Trophoblast cell (in vitro differentiated cells and primary cell): ENCODE measurements around the gene KAT7. TPM values are rescaled to one million over a fixed set of nuclear protein-coding genes. Genes with fewer than 3 reads are reported as not detected.

ENCODE experiments used
- DNase-seq, 2 donors: peaks; one replicate each; pipeline ENCODE4 v3.0.0-alpha.2; 2016
- H2AFZ ChIP-seq: 2 replicates; pipeline ENCODE4 v1.6.1; 2013; ENCODE audit warnings: low read length, moderate library complexity, mild to moderate bottlenecking; ENCODE audit not compliant: insufficient read depth, poor library complexity
- H2AK5ac ChIP-seq: 2 replicates; pipeline ENCODE4 v1.6.1; 2013; ENCODE audit warnings: mild to moderate bottlenecking, low read length
- H2BK120ac ChIP-seq: 2 replicates; pipeline ENCODE4 v1.6.1; 2013; ENCODE audit warnings: low read length, mild to moderate bottlenecking, moderate library complexity; ENCODE audit not compliant: insufficient read depth, poor library complexity
- H2BK12ac ChIP-seq: 2 replicates; pipeline ENCODE4 v1.6.1; 2013; ENCODE audit warnings: mild to moderate bottlenecking, low read length, moderate library complexity
- H2BK5ac ChIP-seq: 2 replicates; pipeline ENCODE4 v1.6.1; 2013; ENCODE audit warnings: low read length, low read depth, moderate library complexity, mild to moderate bottlenecking; ENCODE audit not compliant: poor library complexity
- H3K14ac ChIP-seq: 2 replicates; pipeline ENCODE4 v1.6.1; 2013; ENCODE audit warnings: mild to moderate bottlenecking, low read length
- H3K18ac ChIP-seq: 2 replicates; pipeline ENCODE4 v1.6.1; 2013; ENCODE audit warnings: mild to moderate bottlenecking, low read length
- H3K23ac ChIP-seq: 2 replicates; pipeline ENCODE4 v1.6.1; 2013; ENCODE audit warnings: low read length
- H3K27ac ChIP-seq: 2 replicates; pipeline ENCODE4 v1.5.1; 2013; ENCODE audit warnings: low read depth, mild to moderate bottlenecking, inconsistent platforms, low read length, moderate library complexity
- H3K27me3 ChIP-seq: 2 replicates; pipeline ENCODE4 v1.6.1; 2013; ENCODE audit warnings: inconsistent platforms, mild to moderate bottlenecking, low read length, moderate library complexity; ENCODE audit not compliant: insufficient read depth
- H3K36me3 ChIP-seq, 2 experiments: 1 replicate in 1 of 2; 2 replicates in 1 of 2; pipeline ENCODE4 v1.6.1; 2013; ENCODE audit warnings: low read length in 2 of 2, mild to moderate bottlenecking in 2 of 2, moderate library complexity in 1 of 2; ENCODE audit not compliant: insufficient read depth in 2 of 2, control insufficient read depth in 1 of 2
- H3K4ac ChIP-seq: 2 replicates; pipeline ENCODE4 v1.6.1; 2013; ENCODE audit warnings: low read depth, mild to moderate bottlenecking, low read length, moderate library complexity
- H3K4me1 ChIP-seq, 2 experiments: 1 replicate in 1 of 2; 2 replicates in 1 of 2; pipeline ENCODE4 v1.6.1; 2013; ENCODE audit warnings: low read length in 2 of 2, mild to moderate bottlenecking in 2 of 2, moderate library complexity in 1 of 2; ENCODE audit not compliant: insufficient read depth in 2 of 2, control insufficient read depth in 1 of 2
- H3K4me2 ChIP-seq: 2 replicates; pipeline ENCODE4 v1.6.1; 2013; ENCODE audit warnings: inconsistent platforms, mild to moderate bottlenecking, low read length, moderate library complexity
- H3K4me3 ChIP-seq: 2 replicates; pipeline ENCODE4 v1.5.1; 2013; ENCODE audit warnings: mild to moderate bottlenecking, low read depth, low read length, inconsistent platforms
- H3K79me1 ChIP-seq: one replicate; pipeline ENCODE4 v1.6.1; 2013; ENCODE audit warnings: low read length
- H3K79me2 ChIP-seq: 2 replicates; pipeline ENCODE4 v1.6.1; 2013; ENCODE audit warnings: low read length, mild to moderate bottlenecking; ENCODE audit not compliant: control insufficient read depth, insufficient read depth, poor library complexity
- H3K9ac ChIP-seq: 2 replicates; pipeline ENCODE4 v1.6.1; 2013; ENCODE audit warnings: mild to moderate bottlenecking, low read length
- H3K9me3 ChIP-seq: 2 replicates; pipeline ENCODE4 v1.6.1; 2013; ENCODE audit warnings: low read depth, mild to moderate bottlenecking, control low read depth, inconsistent platforms, low read length; ENCODE audit not compliant: insufficient read depth
- H4K12ac ChIP-seq: 2 replicates; pipeline ENCODE4 v1.6.1; 2013; ENCODE audit warnings: low read depth, mild to moderate bottlenecking, low read length, moderate library complexity
- H4K8ac ChIP-seq: 2 replicates; pipeline ENCODE4 v1.6.1; 2013; ENCODE audit warnings: low read depth, mild to moderate bottlenecking, low read length, moderate library complexity
- H4K91ac ChIP-seq: one replicate; pipeline ENCODE4 v1.6.1; 2013; ENCODE audit warnings: low read depth, mild to moderate bottlenecking, low read length, moderate library complexity
- WGBS: extraction: QIAGEN DNeasy Blood & Tissue Kit; methylation state at CpG from one replicate; pipeline ENCODE4 v1.1.7; 2013; ENCODE audit warnings: missing lambda C conversion rate; ENCODE audit not compliant: insufficient read length, insufficient coverage; ENCODE audit errors: extremely low coverage; 5-methylcytosine and 5-hydroxymethylcytosine counted together
- polyA plus RNA-seq: library from polyadenylated mRNA; stranded (reverse); fragments of 200-250 nt; gene quantifications from 2 replicates; pipeline ENCODE4 v1.2.3, GENCODE V29; 2013

KAT7 gene
- polyA plus RNA-seq: 45.6 and 47.2 TPM in 2 replicates

GRCh38 chr17:49788478-49789242, at the start of gene KAT7:
TSS of gene KAT7 (plus strand) at chr17:49788681. CDS start at chr17:49788835, 154 bp downstream.
- Histone ChIP-seq H2AFZ (peak within 1 kb of the TSS; percentile 97), H4K12ac (peak within 1 kb of the TSS; percentile 96), H3K4ac (peak within 1 kb of the TSS; percentile 94), H3K14ac (peak within 1 kb of the TSS; percentile 94), H3K23ac (no peak within 1 kb of the TSS), H3K4me3 (peak within 1 kb of the TSS; percentile 94), H2BK120ac (peak within 1 kb of the TSS; percentile 80), H3K9ac (peak within 1 kb of the TSS; percentile 100), H3K9me3 (no peaks in the 10 kb centered on the region), H3K27me3 (no peaks in the 10 kb centered on the region), H3K18ac (peak within 1 kb of the TSS; percentile 98), H3K4me2 (peak within 1 kb of the TSS; percentile 82), H4K8ac (peak within 1 kb of the TSS; percentile 96), H2AK5ac (peak within 1 kb of the TSS; percentile 82), H3K4me1 (peaks cover 9 to 11% of the 10 kb centered on the region in 2 experiments), H3K79me2 (peaks cover 8% of the 10 kb centered on the region), H3K27ac (peak within 1 kb of the TSS; percentile 87), H3K79me1 (peaks cover 9% of the 10 kb centered on the region), H2BK5ac (peak within 1 kb of the TSS; percentile 89), H4K91ac (peak within 1 kb of the TSS; percentile 96), H2BK12ac (peak within 1 kb of the TSS; percentile 8), H3K36me3 (peaks cover 7 to 14% of the 10 kb centered on the region in 2 experiments)
- peak; percentile 99 to 100 for DNase-seq
- WGBS: no CpG with 5 or more reads among the region's 59 CpGs

- Histone ChIP-seq H2AFZ (no peak overlapping the region), H4K8ac (no peak overlapping the region), H3K79me1 (no peaks in the 10 kb centered on the region), H4K91ac (no peak overlapping the region), H3K4me3 (no peak overlapping the region), H3K36me3 (no peaks in the 10 kb centered on the region), H3K9me3 (no peaks in the 10 kb centered on the region), H3K4me2 (no peak overlapping the region), H3K79me2 (no peaks in the 10 kb centered on the region), H2AK5ac (no peak overlapping the region), H2BK12ac (no peak overlapping the region), H4K12ac (no peak overlapping the region), H3K9ac (no peak overlapping the region), H3K4ac (no peak overlapping the region), H3K27me3 (no peaks in the 10 kb centered on the region), H3K14ac (no peak overlapping the region), H2BK120ac (no peak overlapping the region), H2BK5ac (no peak overlapping the region), H3K4me1 (no peaks in the 10 kb centered on the region), H3K18ac (no peak overlapping the region), H3K27ac (no peak overlapping the region), H3K23ac (no peak overlapping the region)
- WGBS: no CpG with 5 or more reads among the region's 7 CpGs
- peak in 1 of 2 donors; percentile 30 for DNase-seq
These were observed 48.7 kb upstream of the KAT7 start for GRCh38 chr17:49739641-49740271.

GRCh38 chr17:49741009-49741691, 47.3 kb upstream of the KAT7 start:
- no peak overlapping the region for H2BK12ac ChIP-seq
- H3K36me3 ChIP-seq: no peaks in the 10 kb centered on the region
- no peak overlapping the region for H3K9ac ChIP-seq
- H3K79me1 ChIP-seq: no peaks in the 10 kb centered on the region
- no peaks in the 10 kb centered on the region for H3K79me2 ChIP-seq
- DNase-seq: no peak
- no peak overlapping the region for H4K91ac ChIP-seq
- H3K4me3 ChIP-seq: no peak overlapping the region
- no peaks in the 10 kb centered on the region for H3K4me1 ChIP-seq
- H2BK120ac ChIP-seq: no peak overlapping the region
- no peak overlapping the region for H3K4ac ChIP-seq
- WGBS: no CpG with 5 or more reads among the region's 5 CpGs
- H2BK5ac ChIP-seq: no peak overlapping the region
- no peaks in the 10 kb centered on the region for H3K27me3 ChIP-seq
- H2AFZ ChIP-seq: no peak overlapping the region
- H3K27ac ChIP-seq: no peak overlapping the region
- H3K23ac ChIP-seq: no peak overlapping the region
- no peak overlapping the region for H3K14ac ChIP-seq
- no peak overlapping the region for H4K8ac ChIP-seq
- H3K4me2 ChIP-seq: no peak overlapping the region
- no peaks in the 10 kb centered on the region for H3K9me3 ChIP-seq
- H3K18ac ChIP-seq: no peak overlapping the region
- no peak overlapping the region for H2AK5ac ChIP-seq
- H4K12ac ChIP-seq: no peak overlapping the region

- H3K79me1 ChIP-seq: no peaks in the 10 kb centered on the region
- no peaks in the 10 kb centered on the region for H3K79me2 ChIP-seq
- no peak overlapping the region for H3K4ac ChIP-seq
- no peak overlapping the region for H4K91ac ChIP-seq
- H3K14ac ChIP-seq: no peak overlapping the region
- H3K27ac ChIP-seq: no peak overlapping the region
- no peak overlapping the region for H3K23ac ChIP-seq
- no peak overlapping the region for H3K9ac ChIP-seq
- DNase-seq: no peak
- H2BK5ac ChIP-seq: no peak overlapping the region
- no peak overlapping the region for H4K8ac ChIP-seq
- H3K4me3 ChIP-seq: no peak overlapping the region
- H2BK12ac ChIP-seq: no peak overlapping the region
- H3K4me2 ChIP-seq: no peak overlapping the region
- H2BK120ac ChIP-seq: no peak overlapping the region
- H2AK5ac ChIP-seq: no peak overlapping the region
- H2AFZ ChIP-seq: no peak overlapping the region
- H3K36me3 ChIP-seq: no peaks in the 10 kb centered on the region
- H3K18ac ChIP-seq: no peak overlapping the region
- H3K9me3 ChIP-seq: no peaks in the 10 kb centered on the region
- no peaks in the 10 kb centered on the region for H3K27me3 ChIP-seq
- no peak overlapping the region for H4K12ac ChIP-seq
- WGBS: no CpG with 5 or more reads among the region's 3 CpGs
- H3K4me1 ChIP-seq: no peaks in the 10 kb centered on the region
These were observed 46.8 kb upstream of the KAT7 start for GRCh38 chr17:49741692-49742076.
